Common myeloid progenitor, CD34-positive (primary cell): ENCODE measurements around the gene PCDH9.

Experiments
- CTCF ChIA-PET: fragments of 350-600 bp; sonication (Branson Sonifier 250); formaldehyde crosslinking; loops from one replicate; lab custom pipeline; 2021; ENCODE audit warnings: antibody characterized with exemption; lab: Charles Lee
- POLR2A ChIA-PET: fragments of 350-600 bp; sonication (Branson Sonifier 250); formaldehyde crosslinking; loops from one replicate; lab custom pipeline; 2021; ENCODE audit warnings: antibody characterized with exemption; lab: Charles Lee
- DNase-seq, 3 donors: peaks; one replicate each; pipeline versions ENCODE4 v3.0.0 to v3.0.0-alpha.2; 2013
- H3K27ac ChIP-seq, 2 experiments: 1 replicate in 1 of 2; 2 replicates in 1 of 2; pipeline ENCODE4 v1.7.0; 2013; ENCODE audit warnings: inconsistent platforms in 2 of 2, low read length in 2 of 2, mild to moderate bottlenecking in 2 of 2, low read depth in 1 of 2, moderate library complexity in 1 of 2; ENCODE audit not compliant: severe bottlenecking in 2 of 2, insufficient read depth in 1 of 2, poor library complexity in 1 of 2
- H3K27me3 ChIP-seq, 5 experiments: replicated peaks in 2 of 5; 1 replicate in 3 of 5; 2 replicates in 2 of 5; pipeline versions ENCODE4 v1.6.1 to v1.7.0; 2013; ENCODE audit warnings: low read length in 4 of 5, mild to moderate bottlenecking in 2 of 5, moderate library complexity in 2 of 5, inconsistent platforms in 1 of 5; ENCODE audit not compliant: insufficient read depth in 5 of 5, control insufficient read depth in 4 of 5
- H3K36me3 ChIP-seq, 4 experiments: 1 replicate in 2 of 4; 2 replicates in 2 of 4; pipeline versions ENCODE4 v1.6.1 to v1.7.0; 2013; ENCODE audit warnings: low read length in 3 of 4, control low read depth in 1 of 4, mild to moderate bottlenecking in 1 of 4; ENCODE audit not compliant: control insufficient read depth in 4 of 4, insufficient read depth in 4 of 4
- H3K4me1 ChIP-seq, 4 experiments: 1 replicate in 3 of 4; 2 replicates in 1 of 4; pipeline versions ENCODE4 v1.6.1 to v1.7.1; 2013; ENCODE audit warnings: low read length in 3 of 4, mild to moderate bottlenecking in 3 of 4, control low read depth in 1 of 4, inconsistent platforms in 1 of 4, moderate library complexity in 1 of 4; ENCODE audit not compliant: control insufficient read depth in 4 of 4, insufficient read depth in 4 of 4; ENCODE audit errors: control extremely low read depth in 1 of 4
- H3K4me3 ChIP-seq, 7 experiments: 1 replicate in 4 of 7; 2 replicates in 3 of 7; pipeline versions ENCODE4 v1.5.1 to v1.7.0; 2013; ENCODE audit warnings: mild to moderate bottlenecking in 7 of 7, low read length in 6 of 7, moderate library complexity in 6 of 7, inconsistent platforms in 2 of 7, low read depth in 2 of 7, control low read depth in 1 of 7; ENCODE audit not compliant: insufficient read depth in 4 of 7, control insufficient read depth in 1 of 7; ENCODE audit errors: extremely low read depth in 1 of 7
- H3K9me3 ChIP-seq, 5 experiments: 1 replicate in 4 of 5; 2 replicates in 1 of 5; pipeline versions ENCODE4 v1.6.1 to v1.7.1; 2013; ENCODE audit warnings: low read length in 4 of 5, mild to moderate bottlenecking in 2 of 5, inconsistent platforms in 1 of 5, low read depth in 1 of 5, moderate library complexity in 1 of 5; ENCODE audit not compliant: control insufficient read depth in 4 of 5, insufficient read depth in 2 of 5; ENCODE audit errors: control extremely low read depth in 1 of 5
- WGBS: methylation state at CpG from one replicate; pipeline ENCODE4 v1.1.5; 2013; ENCODE audit not compliant: insufficient coverage; 5-methylcytosine and 5-hydroxymethylcytosine counted together

The PCDH9 gene

GRCh38 chr13:66410314-66410713 lies 819.8 kb downstream of the PCDH9 start:
- Histone ChIP-seq H3K9me3 (no peaks in the 10 kb centered on the region), H3K4me3 (no peak overlapping the region), H3K4me1 (no peaks in the 10 kb centered on the region), H3K27me3 (no peaks in the 10 kb centered on the region), H3K36me3 (no peaks in the 10 kb centered on the region), H3K27ac (no peak overlapping the region)
- CTCF ChIA-PET: no interaction called here
- POLR2A ChIA-PET: interaction anchor here (0.7 kb wide), 1 partner anchor 1221 kb away, joined by 3 read pairs; no protein-coding TSS in a partner anchor
- WGBS: no CpG with 5 or more reads among the region's 1 CpG
- no peak for DNase-seq

- ChIA-PET POLR2A (no interaction called here), CTCF (no interaction called here)
- Histone ChIP-seq H3K27ac (no peak overlapping the region), H3K36me3 (no peaks in the 10 kb centered on the region), H3K4me3 (no peak overlapping the region), H3K4me1 (no peaks in the 10 kb centered on the region), H3K9me3 (no peaks in the 10 kb centered on the region), H3K27me3 (no peaks in the 10 kb centered on the region)
- DNase-seq: no peak
- WGBS: 100% methylated on average over 1 of the region's 3 CpGs
Measured at GRCh38 chr13:66409542-66409941, 820.6 kb downstream of the PCDH9 start.

GRCh38 chr13:66407128-66407527 lies 823.0 kb downstream of the PCDH9 start:
- DNase-seq: no peak
- WGBS: 100% methylated on average over 2 of the region's 4 CpGs
- Histone ChIP-seq H3K36me3 (no peaks in the 10 kb centered on the region), H3K4me1 (no peaks in the 10 kb centered on the region), H3K9me3 (no peaks in the 10 kb centered on the region), H3K27me3 (no peaks in the 10 kb centered on the region), H3K4me3 (no peak overlapping the region), H3K27ac (no peak overlapping the region)
- ChIA-PET POLR2A (no interaction called here), CTCF (no interaction called here)

- peaks cover 0 to 1% (median 0%) of the 10 kb centered on the region in 5 experiments for H3K9me3 ChIP-seq
- H3K27me3 ChIP-seq: no peaks in the 10 kb centered on the region
- ChIA-PET POLR2A (no interaction called here), CTCF (no interaction called here)
- no peak overlapping the region for H3K4me3 ChIP-seq
- H3K4me1 ChIP-seq: no peaks in the 10 kb centered on the region
- H3K27ac ChIP-seq: no peak overlapping the region
- no peaks in the 10 kb centered on the region for H3K36me3 ChIP-seq
- 100% methylated on average over 3 of the region's 6 CpGs for WGBS
- no peak for DNase-seq
Measured at GRCh38 chr13:66405908-66406802, 824.0 kb downstream of the PCDH9 start.

- no peaks in the 10 kb centered on the region for H3K27me3 ChIP-seq
- peaks cover 0 to 1% (median 0%) of the 10 kb centered on the region in 5 experiments for H3K9me3 ChIP-seq
- WGBS: no CpG with 5 or more reads among the region's 2 CpGs
- no peak overlapping the region for H3K27ac ChIP-seq
- POLR2A ChIA-PET: no interaction called here
- no peak overlapping the region for H3K4me3 ChIP-seq
- no peaks in the 10 kb centered on the region for H3K4me1 ChIP-seq
- CTCF ChIA-PET: no interaction called here
- no peak for DNase-seq
- no peaks in the 10 kb centered on the region for H3K36me3 ChIP-seq
Measured at GRCh38 chr13:66402546-66402945, 827.6 kb downstream of the PCDH9 start.

- Histone ChIP-seq H3K27ac (no peak overlapping the region), H3K9me3 (peaks cover 0 to 2% (median 0%) of the 10 kb centered on the region in 5 experiments), H3K27me3 (no peaks in the 10 kb centered on the region), H3K36me3 (no peaks in the 10 kb centered on the region), H3K4me1 (no peaks in the 10 kb centered on the region), H3K4me3 (no peak overlapping the region)
- no peak for DNase-seq
- ChIA-PET CTCF (no interaction called here), POLR2A (no interaction called here)
- 100% methylated on average over 1 of the region's 1 CpG for WGBS
Measured at GRCh38 chr13:66402066-66402465, 828.1 kb downstream of the PCDH9 start.

GRCh38 chr13:66400292-66400691 lies 829.8 kb downstream of the PCDH9 start:
- no peak overlapping the region for H3K27ac ChIP-seq
- no peaks in the 10 kb centered on the region for H3K4me1 ChIP-seq
- H3K36me3 ChIP-seq: no peaks in the 10 kb centered on the region
- CTCF ChIA-PET: no interaction called here
- H3K27me3 ChIP-seq: no peaks in the 10 kb centered on the region
- DNase-seq: no peak
- peaks cover 0 to 3% (median 0%) of the 10 kb centered on the region in 5 experiments for H3K9me3 ChIP-seq
- POLR2A ChIA-PET: no interaction called here
- H3K4me3 ChIP-seq: no peak overlapping the region
